CD4-positive, alpha-beta memory T cell (primary cell): ENCODE measurements around the gene SPPL3. TPM values are rescaled to one million over a fixed set of nuclear protein-coding genes. Genes with fewer than 3 reads are reported as not detected.

ENCODE experiments used
- CTCF ChIA-PET: fragments of 350-600 bp; sonication (Branson Sonifier 250); formaldehyde crosslinking; loops from one replicate; lab custom pipeline; 2021; ENCODE audit warnings: inconsistent platforms; ENCODE audit not compliant: partially characterized antibody; lab: Charles Lee
- POLR2A ChIA-PET: fragments of 350-600 bp; sonication (Branson Sonifier 250); formaldehyde crosslinking; loops from one replicate; lab custom pipeline; 2021; ENCODE audit not compliant: partially characterized antibody; lab: Charles Lee
- DNase-seq, 5 donors: peaks; one replicate each; pipeline versions ENCODE4 v3.0.0 to v3.0.0-alpha.2; 2020 to 2022; ENCODE audit warnings: mixed read lengths in 1 of 5
- H3K27ac ChIP-seq: one replicate; pipeline ENCODE4 v1.7.0; 2013; ENCODE audit warnings: low read depth, low read length
- H3K27me3 ChIP-seq: 2 replicates; pipeline ENCODE4 v1.7.0; 2013; ENCODE audit warnings: mild to moderate bottlenecking, low read length, moderate library complexity; ENCODE audit not compliant: insufficient read depth
- H3K36me3 ChIP-seq: 2 replicates; pipeline ENCODE4 v1.7.0; 2013; ENCODE audit warnings: mild to moderate bottlenecking, low read length, moderate library complexity; ENCODE audit not compliant: insufficient read depth
- H3K4me1 ChIP-seq: 2 replicates; pipeline ENCODE4 v1.7.0; 2013; ENCODE audit warnings: mild to moderate bottlenecking, low read length, moderate library complexity; ENCODE audit not compliant: insufficient read depth
- H3K4me3 ChIP-seq, 2 donors: one replicate each; pipeline ENCODE4 v1.7.0; 2013; ENCODE audit warnings: low read length in 2 of 2, mild to moderate bottlenecking in 1 of 2
- H3K9me3 ChIP-seq, 2 donors: one replicate each; pipeline ENCODE4 v1.7.0; 2013; ENCODE audit warnings: low read length in 2 of 2, control low read depth in 1 of 2; ENCODE audit not compliant: control insufficient read depth in 1 of 2
- H3K27ac Mint-ChIP-seq, 7 donors: one replicate each; pipeline ENCODE4 v1.8.0; 2020 to 2021; ENCODE audit warnings: mixed read lengths in 7 of 7, mild to moderate bottlenecking in 6 of 7, inconsistent platforms in 3 of 7, moderate library complexity in 3 of 7
- H3K27me3 Mint-ChIP-seq, 2 donors: one replicate each; pipeline ENCODE4 v1.8.0; 2020 to 2021; ENCODE audit warnings: mixed read lengths in 2 of 2
- H3K36me3 Mint-ChIP-seq, 2 donors: one replicate each; pipeline ENCODE4 v1.8.0; 2020 to 2021; ENCODE audit warnings: mixed read lengths in 2 of 2, inconsistent platforms in 1 of 2, mild to moderate bottlenecking in 1 of 2
- H3K4me1 Mint-ChIP-seq, 4 donors: one replicate each; pipeline ENCODE4 v1.8.0; 2020 to 2021; ENCODE audit warnings: mixed read lengths in 4 of 4, mild to moderate bottlenecking in 1 of 4
- H3K4me3 Mint-ChIP-seq, 8 donors: one replicate each; pipeline ENCODE4 v1.8.0; 2020 to 2021; ENCODE audit warnings: mixed read lengths in 8 of 8, mild to moderate bottlenecking in 7 of 8, moderate library complexity in 6 of 8, inconsistent platforms in 3 of 8
- H3K9me3 Mint-ChIP-seq, 8 donors: one replicate each; pipeline ENCODE4 v1.8.0; 2020 to 2021; ENCODE audit warnings: mixed read lengths in 8 of 8, mild to moderate bottlenecking in 5 of 8, inconsistent platforms in 3 of 8, moderate library complexity in 1 of 8
- intact Hi-C: fragments of 100-400 bp; cut with micrococcal nuclease; formaldehyde crosslinking; loops from one replicate; pipeline ENCODE4 v1.15.1; 2023
- polyA plus RNA-seq, 2 donors: library from polyadenylated mRNA; unstranded; fragments of 300-500 nt; fragmentation: Illumina TruSeq; gene quantifications; one replicate each; pipeline ENCODE4 v1.2.3, GENCODE V29; 2021
- total RNA-seq, 2 experiments: library from RNA; stranded (reverse); gene quantifications; one replicate each; pipeline ENCODE4 v1.2.3, GENCODE V29; 2021

SPPL3 gene
- total and polyA plus RNA-seq, 4 experiments from 2014 or later = 7.4 to 49.4 (median 44.8) TPM

GRCh38 chr12:120822832-120823503 is 81.2 kb downstream of the SPPL3 start:
- Histone ChIP-seq H3K4me3 (no peak overlapping the region), H3K36me3 (no peaks in the 10 kb centered on the region), H3K9me3 (no peaks in the 10 kb centered on the region), H3K27ac (no peak overlapping the region), H3K27me3 (no peaks in the 10 kb centered on the region), H3K4me1 (peaks cover 12% of the 10 kb centered on the region)
- ChIA-PET CTCF (no interaction called here), POLR2A (no interaction called here)
- no peaks in the 10 kb centered on the region for H3K36me3 Mint-ChIP-seq
- no peak for DNase-seq
- H3K4me3 Mint-ChIP-seq = no peak overlapping the region
- intact Hi-C loops = no loop called here
- peak overlapping the region in 3 of 7 donors; percentile 45 to 86 (median 66) for H3K27ac Mint-ChIP-seq
- H3K27me3 Mint-ChIP-seq = no peaks in the 10 kb centered on the region
- H3K4me1 Mint-ChIP-seq = peaks cover 38 to 55% (median 48%) of the 10 kb centered on the region in 4 donors
- H3K9me3 Mint-ChIP-seq = no peaks in the 10 kb centered on the region

GRCh38 chr12:120821878-120822277 is 82.3 kb downstream of the SPPL3 start:
- DNase-seq = no peak
- no peaks in the 10 kb centered on the region for H3K36me3 ChIP-seq
- no peak overlapping the region for H3K4me3 ChIP-seq
- H3K4me3 Mint-ChIP-seq = peak overlapping the region in 5 of 8 donors; percentile 10 to 55 (median 19)
- H3K27ac ChIP-seq = no peak overlapping the region
- ChIA-PET POLR2A (no interaction called here), CTCF (no interaction called here)
- H3K36me3 Mint-ChIP-seq = no peaks in the 10 kb centered on the region
- no peaks in the 10 kb centered on the region for H3K9me3 Mint-ChIP-seq
- peaks cover 12% of the 10 kb centered on the region for H3K4me1 ChIP-seq
- peaks cover 39 to 61% (median 50%) of the 10 kb centered on the region in 4 donors for H3K4me1 Mint-ChIP-seq
- intact Hi-C loops = no loop called here
- no peaks in the 10 kb centered on the region for H3K27me3 ChIP-seq
- H3K9me3 ChIP-seq = no peaks in the 10 kb centered on the region
- peak overlapping the region in 2 of 7 donors; percentile 33 to 74 for H3K27ac Mint-ChIP-seq
- no peaks in the 10 kb centered on the region for H3K27me3 Mint-ChIP-seq

GRCh38 chr12:120820884-120821510 is 83.2 kb downstream of the SPPL3 start:
- Mint-ChIP-seq H3K27me3 (no peaks in the 10 kb centered on the region), H3K4me3 (peak overlapping the region in 7 of 8 donors; percentile 42 to 68 (median 55)), H3K9me3 (no peaks in the 10 kb centered on the region), H3K27ac (peak overlapping the region in 4 of 7 donors; percentile 22 to 80 (median 56)), H3K4me1 (peaks cover 37 to 56% (median 46%) of the 10 kb centered on the region in 4 donors), H3K36me3 (no peaks in the 10 kb centered on the region)
- CTCF ChIA-PET = no interaction called here
- Histone ChIP-seq H3K27ac (no peak overlapping the region), H3K4me3 (no peak overlapping the region), H3K9me3 (no peaks in the 10 kb centered on the region), H3K4me1 (peaks cover 12% of the 10 kb centered on the region), H3K27me3 (no peaks in the 10 kb centered on the region), H3K36me3 (no peaks in the 10 kb centered on the region)
- POLR2A ChIA-PET = interaction anchor here (0.8 kb wide), 1 partner anchor 54 kb away, joined by 3 read pairs; no protein-coding TSS in a partner anchor
- intact Hi-C loops = no loop called here
- DNase-seq = peak; percentile 7 to 38 (median 14)

- Histone ChIP-seq H3K9me3 (no peaks in the 10 kb centered on the region), H3K27me3 (no peaks in the 10 kb centered on the region), H3K4me3 (no peak overlapping the region), H3K36me3 (no peaks in the 10 kb centered on the region), H3K4me1 (peaks cover 17% of the 10 kb centered on the region), H3K27ac (no peak overlapping the region)
- Mint-ChIP-seq H3K27me3 (no peaks in the 10 kb centered on the region), H3K4me3 (no peak overlapping the region), H3K4me1 (peaks cover 36 to 47% (median 44%) of the 10 kb centered on the region in 4 donors), H3K9me3 (no peaks in the 10 kb centered on the region), H3K27ac (no peak overlapping the region), H3K36me3 (peaks cover 0 to 2% of the 10 kb centered on the region in 2 donors)
- no peak for DNase-seq
- intact Hi-C loops = no loop called here
- POLR2A ChIA-PET = no interaction called here
- CTCF ChIA-PET = no interaction called here
Observed at GRCh38 chr12:120818416-120818815, 85.7 kb downstream of the SPPL3 start.

GRCh38 chr12:120817559-120818330 is 86.4 kb downstream of the SPPL3 start:
- Mint-ChIP-seq H3K27me3 (no peaks in the 10 kb centered on the region), H3K9me3 (no peaks in the 10 kb centered on the region), H3K36me3 (peaks cover 0 to 2% of the 10 kb centered on the region in 2 donors), H3K4me3 (no peak overlapping the region), H3K27ac (no peak overlapping the region), H3K4me1 (peaks cover 32 to 44% (median 40%) of the 10 kb centered on the region in 4 donors)
- no peaks in the 10 kb centered on the region for H3K9me3 ChIP-seq
- H3K4me3 ChIP-seq = no peak overlapping the region
- no peak overlapping the region for H3K27ac ChIP-seq
- peaks cover 17% of the 10 kb centered on the region for H3K4me1 ChIP-seq
- ChIA-PET POLR2A (no interaction called here), CTCF (no interaction called here)
- intact Hi-C loops = no loop called here
- H3K36me3 ChIP-seq = no peaks in the 10 kb centered on the region
- H3K27me3 ChIP-seq = no peaks in the 10 kb centered on the region
- no peak for DNase-seq

GRCh38 chr12:120816363-120816762 is 87.8 kb downstream of the SPPL3 start:
- Mint-ChIP-seq H3K4me1 (peaks cover 25 to 34% (median 33%) of the 10 kb centered on the region in 4 donors), H3K9me3 (no peaks in the 10 kb centered on the region), H3K36me3 (peaks cover 0 to 2% of the 10 kb centered on the region in 2 donors), H3K27ac (no peak overlapping the region), H3K4me3 (no peak overlapping the region), H3K27me3 (no peaks in the 10 kb centered on the region)
- POLR2A ChIA-PET = no interaction called here
- no peaks in the 10 kb centered on the region for H3K27me3 ChIP-seq
- peaks cover 10% of the 10 kb centered on the region for H3K4me1 ChIP-seq
- no peak for DNase-seq
- no peak overlapping the region for H3K4me3 ChIP-seq
- intact Hi-C loops = no loop called here
- H3K36me3 ChIP-seq = no peaks in the 10 kb centered on the region
- no peaks in the 10 kb centered on the region for H3K9me3 ChIP-seq
- no peak overlapping the region for H3K27ac ChIP-seq
- CTCF ChIA-PET = no interaction called here

GRCh38 chr12:120814903-120815429 is 89.2 kb downstream of the SPPL3 start:
- no peaks in the 10 kb centered on the region for H3K9me3 Mint-ChIP-seq
- ChIA-PET CTCF (no interaction called here), POLR2A (no interaction called here)
- H3K36me3 Mint-ChIP-seq = peaks cover 10 to 13% of the 10 kb centered on the region in 2 donors
- H3K4me1 Mint-ChIP-seq = peaks cover 21 to 33% (median 31%) of the 10 kb centered on the region in 4 donors
- intact Hi-C loops = no loop called here
- no peak overlapping the region for H3K4me3 Mint-ChIP-seq
- no peak for DNase-seq
- Histone ChIP-seq H3K9me3 (no peaks in the 10 kb centered on the region), H3K4me3 (no peak overlapping the region), H3K27me3 (no peaks in the 10 kb centered on the region), H3K36me3 (peaks cover 7% of the 10 kb centered on the region), H3K4me1 (peaks cover 6% of the 10 kb centered on the region), H3K27ac (no peak overlapping the region)
- no peaks in the 10 kb centered on the region for H3K27me3 Mint-ChIP-seq
- peak overlapping the region in 1 of 7 donors; percentile 36 for H3K27ac Mint-ChIP-seq
